Fibroblast of lung (primary cell): ENCODE results near the gene EXD1. TPM values are rescaled to one million over a fixed set of nuclear protein-coding genes. Genes with fewer than 3 reads are reported as not detected.

Experiments used
- DNase-seq, 2 donors: peaks; one replicate each; pipeline versions ENCODE4 v3.0.0 to v3.0.0-alpha.2; 2010; ENCODE audit warnings: low read depth in 2 of 2
- H2AFZ ChIP-seq: 2 replicates; pipeline ENCODE4 v1.5.1; 2012; ENCODE audit warnings: low read length, control low read depth, inconsistent platforms
- H3K27ac ChIP-seq: 2 replicates; pipeline ENCODE4 v1.5.1; 2011; ENCODE audit warnings: low read length, control low read depth; ENCODE audit not compliant: insufficient read depth
- H3K27me3 ChIP-seq: 2 replicates; pipeline ENCODE4 v1.5.1; 2011; ENCODE audit warnings: mild to moderate bottlenecking, low read length; ENCODE audit not compliant: control insufficient read depth, insufficient read depth
- H3K36me3 ChIP-seq: 2 replicates; pipeline ENCODE4 v1.5.1; 2011; ENCODE audit warnings: low read length; ENCODE audit not compliant: control insufficient read depth, insufficient read depth
- H3K4me1 ChIP-seq: 2 replicates; pipeline ENCODE4 v1.5.1; 2011; ENCODE audit warnings: low read length; ENCODE audit not compliant: control insufficient read depth, insufficient read depth; ENCODE audit errors: extremely low read depth
- H3K4me2 ChIP-seq: 2 replicates; pipeline ENCODE4 v1.5.1; 2011; ENCODE audit warnings: low read length, control low read depth; ENCODE audit not compliant: insufficient read depth; ENCODE audit errors: extremely low read depth
- H3K4me3 ChIP-seq, 4 experiments: fragments of 200-600 bp in 1 of 4; sonication (generic) in 1 of 4; replicated peaks in 1 of 4; 2 replicates each; pipeline ENCODE4 v1.5.1; 2011 to 2016; ENCODE audit warnings: low read length in 4 of 4, low read depth in 3 of 4, mild to moderate bottlenecking in 3 of 4, control low read depth in 2 of 4, inconsistent platforms in 1 of 4, mixed read lengths in 1 of 4; ENCODE audit not compliant: insufficient read depth in 1 of 4; ENCODE audit errors: control extremely low read depth in 1 of 4
- H3K79me2 ChIP-seq: 2 replicates; pipeline ENCODE4 v1.5.1; 2012; ENCODE audit warnings: mild to moderate bottlenecking, low read length, inconsistent platforms; ENCODE audit not compliant: control insufficient read depth, insufficient read depth
- H3K9ac ChIP-seq: 2 replicates; pipeline ENCODE4 v1.5.1; 2011; ENCODE audit warnings: mild to moderate bottlenecking, low read length, control low read depth; ENCODE audit not compliant: insufficient read depth
- H3K9me3 ChIP-seq: 2 replicates; pipeline ENCODE4 v1.5.1; 2012; ENCODE audit warnings: low read depth, low read length; ENCODE audit not compliant: control insufficient read depth, insufficient read depth
- H4K20me1 ChIP-seq: 2 replicates; pipeline ENCODE4 v1.5.1; 2011; ENCODE audit warnings: low read length; ENCODE audit not compliant: control insufficient read depth, insufficient read depth; ENCODE audit errors: extremely low read depth
- EZH2 ChIP-seq: IDR thresholded peaks from 2 replicates; pipeline ENCODE4 v1.5.1; 2012; ENCODE audit warnings: low read length, control low read depth, mild to moderate bottlenecking; ENCODE audit errors: missing control alignments
- polyA plus RNA-seq, 2 donors: library from polyadenylated mRNA; depleted of rRNA in 1 of 2; stranded (reverse) in 1 of 2; unstranded in 1 of 2; fragments of >200 nt; gene quantifications; 2 replicates each; pipeline ENCODE4 v1.2.1, GENCODE V29; 2011 to 2012; ENCODE audit warnings: missing spikeins in 1 of 2
- total RNA-seq: library from RNA; depleted of rRNA; stranded (reverse); fragments of >200 nt; gene quantifications from 2 replicates; pipeline ENCODE4 v1.2.1, GENCODE V29; 2014
- TF ChIP-seq, protein P1 (sequence below), 2 donors: IDR thresholded peaks in 1 of 2; conservative IDR thresholded peaks in 1 of 2; 1 replicate in 1 of 2; 2 replicates in 1 of 2; pipeline ENCODE4 v1.5.1; 2011 to 2012; ENCODE audit warnings: low read length in 2 of 2, control low read depth in 1 of 2, inconsistent platforms in 1 of 2, low read depth in 1 of 2, mild to moderate bottlenecking in 1 of 2

Gene EXD1
- total and polyA plus RNA-seq, 2 donors (not counting 1 experiment from before 2014, with no cell fraction given) = 0.17 TPM; not detected in 1

DNA sequence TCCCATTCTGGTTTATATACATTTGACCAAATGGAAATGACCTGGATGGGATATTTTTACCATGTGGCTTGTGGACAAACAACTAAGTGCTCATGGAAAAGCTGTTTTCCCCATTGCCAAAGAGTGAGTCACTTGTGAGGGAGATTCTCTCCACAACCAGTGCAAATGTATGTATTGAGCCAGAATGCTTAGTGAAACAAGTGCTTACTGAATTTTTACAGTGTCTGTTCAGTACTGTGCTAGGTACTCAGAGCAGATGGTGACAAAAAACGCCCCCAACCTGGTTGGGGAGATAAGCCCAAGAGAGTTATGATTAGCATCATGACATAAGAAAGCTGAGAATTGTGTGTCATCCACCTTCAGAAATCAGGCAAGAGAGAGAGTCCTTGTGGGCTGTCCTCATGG, 2.8 kb upstream of the EXD1 start:
- Histone ChIP-seq H3K9ac (no peak overlapping the region), H4K20me1 (no peaks in the 10 kb centered on the region), H3K4me3 (no peak overlapping the region), H3K27ac (no peak overlapping the region), H3K4me2 (peak overlapping the region; percentile 3), H3K9me3 (no peaks in the 10 kb centered on the region), H3K27me3 (no peaks in the 10 kb centered on the region), H2AFZ (no peak overlapping the region), H3K4me1 (no peaks in the 10 kb centered on the region), H3K36me3 (no peaks in the 10 kb centered on the region), H3K79me2 (peaks cover 20% of the 10 kb centered on the region)
- TF ChIP-seq EZH2 = no peak
- TF ChIP-seq, protein P1, sequence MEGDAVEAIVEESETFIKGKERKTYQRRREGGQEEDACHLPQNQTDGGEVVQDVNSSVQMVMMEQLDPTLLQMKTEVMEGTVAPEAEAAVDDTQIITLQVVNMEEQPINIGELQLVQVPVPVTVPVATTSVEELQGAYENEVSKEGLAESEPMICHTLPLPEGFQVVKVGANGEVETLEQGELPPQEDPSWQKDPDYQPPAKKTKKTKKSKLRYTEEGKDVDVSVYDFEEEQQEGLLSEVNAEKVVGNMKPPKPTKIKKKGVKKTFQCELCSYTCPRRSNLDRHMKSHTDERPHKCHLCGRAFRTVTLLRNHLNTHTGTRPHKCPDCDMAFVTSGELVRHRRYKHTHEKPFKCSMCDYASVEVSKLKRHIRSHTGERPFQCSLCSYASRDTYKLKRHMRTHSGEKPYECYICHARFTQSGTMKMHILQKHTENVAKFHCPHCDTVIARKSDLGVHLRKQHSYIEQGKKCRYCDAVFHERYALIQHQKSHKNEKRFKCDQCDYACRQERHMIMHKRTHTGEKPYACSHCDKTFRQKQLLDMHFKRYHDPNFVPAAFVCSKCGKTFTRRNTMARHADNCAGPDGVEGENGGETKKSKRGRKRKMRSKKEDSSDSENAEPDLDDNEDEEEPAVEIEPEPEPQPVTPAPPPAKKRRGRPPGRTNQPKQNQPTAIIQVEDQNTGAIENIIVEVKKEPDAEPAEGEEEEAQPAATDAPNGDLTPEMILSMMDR (conservative IDR thresholded peaks at IDR 0.05 in 1 of 2, IDR thresholded peaks at IDR 0.05 in 1 of 2; ENCODE audit: low read depth in 1 of 2, low read length in 2 of 2) = no peak
- peak; percentile 74 to 81 for DNase-seq

- H3K36me3 ChIP-seq = no peaks in the 10 kb centered on the region
- H3K4me2 ChIP-seq = peak overlapping the region; percentile 99
- peak overlapping the region; percentile 69 to 94 (median 93) for H3K4me3 ChIP-seq
- H3K9ac ChIP-seq = peak overlapping the region; percentile 96
- H2AFZ ChIP-seq = peak overlapping the region; percentile 93
- H3K27me3 ChIP-seq = no peaks in the 10 kb centered on the region
- peak in 1 of 2 donors; percentile 19 for DNase-seq
- TF ChIP-seq, protein P1 (conservative IDR thresholded peaks at IDR 0.05 in 1 of 2, IDR thresholded peaks at IDR 0.05 in 1 of 2; ENCODE audit: low read depth in 1 of 2, low read length in 2 of 2) = no peak
- no peak for TF ChIP-seq EZH2
- H3K79me2 ChIP-seq = peaks cover 20% of the 10 kb centered on the region
- no peaks in the 10 kb centered on the region for H4K20me1 ChIP-seq
- H3K9me3 ChIP-seq = no peaks in the 10 kb centered on the region
- no peaks in the 10 kb centered on the region for H3K4me1 ChIP-seq
- H3K27ac ChIP-seq = peak overlapping the region; percentile 96
These were observed 1.1 kb upstream of the EXD1 start for GRCh38 chr15:41231422-41232226.

- Histone ChIP-seq H3K4me3 (peak overlapping the region; percentile 16 to 94 (median 49)), H4K20me1 (no peaks in the 10 kb centered on the region), H3K79me2 (peaks cover 19% of the 10 kb centered on the region), H2AFZ (peak overlapping the region; percentile 52), H3K4me1 (no peaks in the 10 kb centered on the region), H3K36me3 (no peaks in the 10 kb centered on the region), H3K9me3 (no peaks in the 10 kb centered on the region), H3K27ac (peak overlapping the region; percentile 96), H3K9ac (no peak overlapping the region), H3K4me2 (peak overlapping the region; percentile 91), H3K27me3 (no peaks in the 10 kb centered on the region)
- no peak for DNase-seq
- TF ChIP-seq, protein P1 (conservative IDR thresholded peaks at IDR 0.05 in 1 of 2, IDR thresholded peaks at IDR 0.05 in 1 of 2; ENCODE audit: low read depth in 1 of 2, low read length in 2 of 2) = no peak
- TF ChIP-seq EZH2 = no peak
These were observed 260 bp downstream of the EXD1 start for GRCh38 chr15:41230345-41230649.
